AG09309 (cell line): ENCODE results near the gene GIPC2.

Experiments
- DNase-seq: peaks from one replicate; pipeline ENCODE4 v3.0.0-alpha.2; 2010; ENCODE audit warnings: low read depth
- H3K4me3 ChIP-seq: 2 replicates; pipeline ENCODE4 v1.5.1; 2011; ENCODE audit warnings: mild to moderate bottlenecking, low read depth, low read length, moderate library complexity; ENCODE audit not compliant: control insufficient read depth
- CTCF ChIP-seq: IDR thresholded peaks from 2 replicates; pipeline ENCODE4 v1.5.1; 2011; ENCODE audit warnings: mild to moderate bottlenecking, low read depth, low read length, inconsistent platforms; ENCODE audit not compliant: insufficient read depth, control insufficient read depth; ENCODE audit errors: missing control alignments

GIPC2 gene

GRCh38 chr1:78091215-78091813 lies 45.5 kb downstream of the GIPC2 start:
- no peak for TF ChIP-seq CTCF
- DNase-seq = no peak
- no peak overlapping the region for H3K4me3 ChIP-seq

GRCh38 chr1:78091886-78092285 lies 46.1 kb downstream of the GIPC2 start:
- DNase-seq = no peak
- no peak for TF ChIP-seq CTCF
- no peak overlapping the region for H3K4me3 ChIP-seq

GRCh38 chr1:78092643-78093042 lies 46.9 kb downstream of the GIPC2 start:
- no peak for DNase-seq
- H3K4me3 ChIP-seq = no peak overlapping the region
- no peak for TF ChIP-seq CTCF

GRCh38 chr1:78093560-78093959 lies 47.8 kb downstream of the GIPC2 start:
- no peak overlapping the region for H3K4me3 ChIP-seq
- DNase-seq = no peak

GRCh38 chr1:78094639-78095038 lies 48.9 kb downstream of the GIPC2 start:
- H3K4me3 ChIP-seq = no peak overlapping the region
- no peak for TF ChIP-seq CTCF
- DNase-seq = no peak

More at GRCh38 chr1:78093560-78093959, 47.8 kb downstream of the GIPC2 start:
- TF ChIP-seq CTCF = no peak

- peak; percentile 53 for DNase-seq
- no peak for TF ChIP-seq CTCF
- no peak overlapping the region for H3K4me3 ChIP-seq
Observed at GRCh38 chr1:78095593-78095992, 49.8 kb downstream of the GIPC2 start.

- TF ChIP-seq CTCF = no peak
- no peak overlapping the region for H3K4me3 ChIP-seq
- no peak for DNase-seq
Observed at GRCh38 chr1:78096017-78096416, 50.3 kb downstream of the GIPC2 start.
